Measurements from ENCODE around the gene TMEM129.
"Not testable (repeated sequence)": the region's sequence is repeated elsewhere in the genome, so short reads cannot be mapped to it uniquely, and the experiment has no call there.

Gene TMEM129

DNA sequence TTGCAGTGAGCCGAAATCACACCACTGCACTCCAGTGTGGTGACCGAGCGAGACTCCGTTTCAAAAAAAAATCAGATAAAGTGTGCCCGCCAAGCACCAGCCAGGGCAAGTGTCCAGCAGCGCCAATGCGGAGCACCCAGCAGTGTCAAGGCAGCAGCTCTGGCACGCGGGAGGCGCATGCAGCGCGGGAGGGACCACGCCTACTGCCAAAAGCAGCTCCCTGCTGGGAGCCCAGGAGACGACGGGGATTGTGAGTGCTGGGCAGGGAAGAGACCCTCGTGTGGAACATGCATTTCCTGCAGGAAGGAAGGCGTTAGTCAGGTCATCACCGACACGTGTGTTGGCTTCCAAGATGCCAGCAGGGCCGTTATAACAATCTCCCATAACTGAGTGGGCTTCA is 47.5 kb downstream of the TMEM129 start:
- H3K9ac ChIP-seq (ENCODE audit: low read length in 5 of 5), result no peak overlapping the region
- peaks cover 0 to 8% (median 0%) of the 10 kb centered on the region in 5 donors for H3K27me3 ChIP-seq (ENCODE audit: control insufficient read depth in 5 of 5, insufficient read depth in 4 of 5, low read length in 5 of 5)
- H3K4me1 ChIP-seq (ENCODE audit: control insufficient read depth in 5 of 5, insufficient read depth in 5 of 5, low read length in 5 of 5), result no peaks in the 10 kb centered on the region

DNA sequence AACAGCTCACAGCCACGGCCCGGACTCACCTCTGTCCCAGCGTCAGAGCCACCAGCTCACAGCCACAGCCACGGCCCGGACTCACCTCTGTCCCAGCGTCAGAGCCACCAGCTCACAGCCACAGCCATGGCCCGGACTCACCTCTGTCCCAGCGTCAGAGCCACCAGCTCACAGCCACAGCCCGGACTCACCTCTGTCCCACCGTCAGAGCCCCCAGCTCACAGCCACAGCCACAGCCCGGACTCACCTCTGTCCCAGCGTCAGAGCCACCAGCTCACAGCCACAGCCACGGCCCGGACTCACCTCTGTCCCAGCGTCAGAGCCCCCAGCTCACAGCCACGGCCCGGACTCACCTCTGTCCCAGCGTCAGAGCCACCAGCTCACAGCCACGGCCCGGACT is 50.1 kb downstream of the TMEM129 start:
- H3K4me3 ChIP-seq (ENCODE audit: low read depth in 1 of 5, low read length in 5 of 5); H3K27ac ChIP-seq (ENCODE audit: low read depth, low read length); H3K9ac ChIP-seq (ENCODE audit: low read length in 5 of 5); H3K36me3 ChIP-seq (ENCODE audit: control insufficient read depth in 5 of 5, insufficient read depth in 5 of 5, low read length in 5 of 5); H3K9me3 ChIP-seq (ENCODE audit: control insufficient read depth in 5 of 5, low read length in 5 of 5); H3K27me3 ChIP-seq (ENCODE audit: control insufficient read depth in 5 of 5, insufficient read depth in 4 of 5, low read length in 5 of 5); H3K4me1 ChIP-seq (ENCODE audit: control insufficient read depth in 5 of 5, insufficient read depth in 5 of 5, low read length in 5 of 5): not testable (repeated sequence)

More for the DNA sequence above, 47.5 kb downstream of the TMEM129 start:
- no peaks in the 10 kb centered on the region for H3K9me3 ChIP-seq (ENCODE audit: control insufficient read depth in 5 of 5, low read length in 5 of 5)
- no peaks in the 10 kb centered on the region for H3K36me3 ChIP-seq (ENCODE audit: control insufficient read depth in 5 of 5, insufficient read depth in 5 of 5, low read length in 5 of 5)
- no peak overlapping the region for H3K27ac ChIP-seq (ENCODE audit: low read depth, low read length)
- H3K4me3 ChIP-seq (ENCODE audit: low read depth in 1 of 5, low read length in 5 of 5), result no peak overlapping the region

- Histone ChIP-seq H3K27me3 (ENCODE audit: control insufficient read depth in 5 of 5, insufficient read depth in 4 of 5, low read length in 5 of 5) (peaks cover 0 to 5% (median 0%) of the 10 kb centered on the region in 5 donors), H3K9ac (ENCODE audit: low read length in 5 of 5) (no peak overlapping the region), H3K4me1 (ENCODE audit: control insufficient read depth in 5 of 5, insufficient read depth in 5 of 5, low read length in 5 of 5) (no peaks in the 10 kb centered on the region), H3K36me3 (ENCODE audit: control insufficient read depth in 5 of 5, insufficient read depth in 5 of 5, low read length in 5 of 5) (no peaks in the 10 kb centered on the region), H3K27ac (ENCODE audit: low read depth, low read length) (no peak overlapping the region), H3K9me3 (ENCODE audit: control insufficient read depth in 5 of 5, low read length in 5 of 5) (no peaks in the 10 kb centered on the region), H3K4me3 (ENCODE audit: low read depth in 1 of 5, low read length in 5 of 5) (no peak overlapping the region)
These were observed 50.8 kb downstream of the TMEM129 start for GRCh38 chr4:1670279-1670678.

DNA sequence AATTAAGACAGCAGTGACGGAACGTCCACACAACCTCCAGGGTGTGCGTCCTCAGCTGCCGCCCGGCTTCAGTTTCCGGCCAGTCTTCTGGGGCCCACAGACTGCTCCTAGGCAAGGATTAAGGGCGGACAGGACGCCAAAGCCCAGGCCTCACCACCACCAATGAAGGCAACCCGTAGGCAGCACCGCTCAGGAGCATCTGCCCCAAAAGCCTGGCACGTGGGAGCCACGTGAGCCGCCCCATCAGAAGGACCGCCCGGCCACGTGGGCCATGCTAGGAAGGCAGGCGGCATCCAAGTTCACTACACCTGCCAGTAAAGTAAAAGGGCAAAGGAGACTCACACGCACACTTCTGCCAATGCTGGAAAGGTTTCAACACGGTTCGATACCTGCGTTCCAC is 51.3 kb downstream of the TMEM129 start:
- Histone ChIP-seq H3K27me3 (ENCODE audit: control insufficient read depth in 5 of 5, insufficient read depth in 4 of 5, low read length in 5 of 5) (peaks cover 0 to 1% (median 0%) of the 10 kb centered on the region in 5 donors), H3K27ac (ENCODE audit: low read depth, low read length) (no peak overlapping the region), H3K4me3 (ENCODE audit: low read depth in 1 of 5, low read length in 5 of 5) (no peak overlapping the region), H3K9ac (ENCODE audit: low read length in 5 of 5) (no peak overlapping the region), H3K36me3 (ENCODE audit: control insufficient read depth in 5 of 5, insufficient read depth in 5 of 5, low read length in 5 of 5) (no peaks in the 10 kb centered on the region), H3K4me1 (ENCODE audit: control insufficient read depth in 5 of 5, insufficient read depth in 5 of 5, low read length in 5 of 5) (no peaks in the 10 kb centered on the region), H3K9me3 (ENCODE audit: control insufficient read depth in 5 of 5, low read length in 5 of 5) (no peaks in the 10 kb centered on the region)

- Histone ChIP-seq H3K27me3 (ENCODE audit: control insufficient read depth in 5 of 5, insufficient read depth in 4 of 5, low read length in 5 of 5) (no peaks in the 10 kb centered on the region), H3K36me3 (ENCODE audit: control insufficient read depth in 5 of 5, insufficient read depth in 5 of 5, low read length in 5 of 5) (no peaks in the 10 kb centered on the region), H3K4me3 (ENCODE audit: low read depth in 1 of 5, low read length in 5 of 5) (no peak overlapping the region), H3K4me1 (ENCODE audit: control insufficient read depth in 5 of 5, insufficient read depth in 5 of 5, low read length in 5 of 5) (no peaks in the 10 kb centered on the region), H3K27ac (ENCODE audit: low read depth, low read length) (no peak overlapping the region), H3K9me3 (ENCODE audit: control insufficient read depth in 5 of 5, low read length in 5 of 5) (no peaks in the 10 kb centered on the region), H3K9ac (ENCODE audit: low read length in 5 of 5) (no peak overlapping the region)
These were observed 51.9 kb downstream of the TMEM129 start for GRCh38 chr4:1669270-1669669.

- Histone ChIP-seq H3K27ac (ENCODE audit: low read depth, low read length) (no peak overlapping the region), H3K36me3 (ENCODE audit: control insufficient read depth in 5 of 5, insufficient read depth in 5 of 5, low read length in 5 of 5) (no peaks in the 10 kb centered on the region), H3K4me1 (ENCODE audit: control insufficient read depth in 5 of 5, insufficient read depth in 5 of 5, low read length in 5 of 5) (no peaks in the 10 kb centered on the region), H3K9me3 (ENCODE audit: control insufficient read depth in 5 of 5, low read length in 5 of 5) (no peaks in the 10 kb centered on the region), H3K9ac (ENCODE audit: low read length in 5 of 5) (no peak overlapping the region), H3K4me3 (ENCODE audit: low read depth in 1 of 5, low read length in 5 of 5) (no peak overlapping the region), H3K27me3 (ENCODE audit: control insufficient read depth in 5 of 5, insufficient read depth in 4 of 5, low read length in 5 of 5) (no peaks in the 10 kb centered on the region)
These were observed 52.7 kb downstream of the TMEM129 start for GRCh38 chr4:1668488-1668840.

GRCh38 chr4:1667273-1667672 is 53.9 kb downstream of the TMEM129 start:
- no peaks in the 10 kb centered on the region for H3K4me1 ChIP-seq (ENCODE audit: control insufficient read depth in 5 of 5, insufficient read depth in 5 of 5, low read length in 5 of 5)
- no peak overlapping the region for H3K4me3 ChIP-seq (ENCODE audit: low read depth in 1 of 5, low read length in 5 of 5)
- H3K27ac ChIP-seq (ENCODE audit: low read depth, low read length), result no peak overlapping the region
- no peak overlapping the region for H3K9ac ChIP-seq (ENCODE audit: low read length in 5 of 5)
- no peaks in the 10 kb centered on the region for H3K9me3 ChIP-seq (ENCODE audit: control insufficient read depth in 5 of 5, low read length in 5 of 5)
- no peaks in the 10 kb centered on the region for H3K27me3 ChIP-seq (ENCODE audit: control insufficient read depth in 5 of 5, insufficient read depth in 4 of 5, low read length in 5 of 5)
- H3K36me3 ChIP-seq (ENCODE audit: control insufficient read depth in 5 of 5, insufficient read depth in 5 of 5, low read length in 5 of 5), result no peaks in the 10 kb centered on the region

DNA sequence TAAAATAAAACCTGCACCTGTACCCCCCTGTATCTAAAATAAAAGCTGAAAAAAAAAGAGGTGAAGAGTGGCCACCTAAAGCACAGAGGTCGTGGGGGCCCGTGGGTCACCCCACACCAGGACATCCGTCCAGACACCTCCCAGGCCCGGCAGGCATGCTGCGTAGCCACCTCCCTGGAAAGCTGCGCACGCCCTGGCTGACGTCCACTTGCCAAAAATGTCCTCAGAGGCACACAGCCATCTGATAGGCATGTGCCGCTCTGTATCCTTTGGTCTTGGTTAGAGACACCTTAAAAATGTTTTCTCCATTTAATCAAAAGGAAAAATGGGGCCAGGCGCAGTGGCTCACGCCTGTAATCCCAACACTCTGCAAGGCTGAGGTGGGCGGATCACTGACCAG is 54.7 kb downstream of the TMEM129 start:
- no peaks in the 10 kb centered on the region for H3K27me3 ChIP-seq (ENCODE audit: control insufficient read depth in 5 of 5, insufficient read depth in 4 of 5, low read length in 5 of 5)
- H3K36me3 ChIP-seq (ENCODE audit: control insufficient read depth in 5 of 5, insufficient read depth in 5 of 5, low read length in 5 of 5), result no peaks in the 10 kb centered on the region
- H3K9ac ChIP-seq (ENCODE audit: low read length in 5 of 5), result no peak overlapping the region
- no peaks in the 10 kb centered on the region for H3K4me1 ChIP-seq (ENCODE audit: control insufficient read depth in 5 of 5, insufficient read depth in 5 of 5, low read length in 5 of 5)
- H3K4me3 ChIP-seq (ENCODE audit: low read depth in 1 of 5, low read length in 5 of 5), result no peak overlapping the region
- no peaks in the 10 kb centered on the region for H3K9me3 ChIP-seq (ENCODE audit: control insufficient read depth in 5 of 5, low read length in 5 of 5)
- no peak overlapping the region for H3K27ac ChIP-seq (ENCODE audit: low read depth, low read length)
